WTC11 (cell line): Measurements from ENCODE around the gene NPDC1.

Experiments used
- CTCF ChIP-seq: fragments of 200-600 bp; IDR thresholded peaks from 2 replicates; pipeline ENCODE4 v1.8.0; 2022; ENCODE audit warnings: antibody characterized with exemption
- ETV6 ChIP-seq: sonication (generic); formaldehyde crosslinking; IDR thresholded peaks from 2 replicates; pipeline ENCODE4 v1.8.1; 2022; ENCODE audit warnings: mild to moderate bottlenecking, missing genetic modification reagents
- OVOL2 ChIP-seq: fragments of 250-450 bp; sonication (Bioruptor Pico); IDR thresholded peaks from 2 replicates; pipeline ENCODE4 v1.9.0; 2021; ENCODE audit warnings: mild to moderate bottlenecking, borderline replicate concordance
- SP1 ChIP-seq: sonication (generic); formaldehyde crosslinking; conservative IDR thresholded peaks from 2 replicates; pipeline ENCODE4 v1.8.1; 2022; ENCODE audit warnings: missing genetic modification reagents
- TEAD4 ChIP-seq: sonication (generic); formaldehyde crosslinking; IDR thresholded peaks from 2 replicates; pipeline ENCODE4 v1.8.0; 2022; ENCODE audit warnings: mild to moderate bottlenecking, missing genetic modification reagents
- ZBTB21 ChIP-seq: sonication (generic); formaldehyde crosslinking; IDR thresholded peaks from 2 replicates; pipeline ENCODE4 v1.8.1; 2023; ENCODE audit warnings: mild to moderate bottlenecking, missing genetic modification reagents, borderline replicate concordance
- ZNF138 ChIP-seq: sonication (generic); formaldehyde crosslinking; conservative IDR thresholded peaks from 2 replicates; pipeline ENCODE4 v1.8.1; 2022; ENCODE audit warnings: mild to moderate bottlenecking, moderate library complexity, missing genetic modification reagents
- TF ChIP-seq, protein P1 (sequence below): sonication (generic); formaldehyde crosslinking; IDR thresholded peaks from 2 replicates; pipeline ENCODE4 v1.8.1; 2023; ENCODE audit warnings: mild to moderate bottlenecking, missing genetic modification reagents, borderline replicate concordance
- TF ChIP-seq, protein P2 (sequence below): sonication (generic); formaldehyde crosslinking; IDR thresholded peaks from 2 replicates; pipeline ENCODE4 v1.8.0; 2022; ENCODE audit warnings: mild to moderate bottlenecking, missing genetic modification reagents
- TF ChIP-seq, protein P3 (sequence below): fragments of 250-450 bp; sonication (Bioruptor Pico); IDR thresholded peaks from 2 replicates; pipeline ENCODE4 v1.8.0; 2021; ENCODE audit warnings: mild to moderate bottlenecking
- TF ChIP-seq, protein P4 (sequence below): sonication (generic); formaldehyde crosslinking; IDR thresholded peaks from 2 replicates; pipeline ENCODE4 v1.8.0; 2023; ENCODE audit warnings: missing genetic modification reagents

GRCh38 chr9:137044502-137045177, 1.3 kb downstream of the NPDC1 start:
- no peak for TF ChIP-seq ZBTB21 (CRISPR knock-in tag)
- TF ChIP-seq TEAD4 (CRISPR knock-in tag) = no peak
- no peak for TF ChIP-seq ZNF138 (CRISPR knock-in tag)
- TF ChIP-seq SP1 = no peak
- no peak for TF ChIP-seq CTCF
- TF ChIP-seq, protein P1, sequence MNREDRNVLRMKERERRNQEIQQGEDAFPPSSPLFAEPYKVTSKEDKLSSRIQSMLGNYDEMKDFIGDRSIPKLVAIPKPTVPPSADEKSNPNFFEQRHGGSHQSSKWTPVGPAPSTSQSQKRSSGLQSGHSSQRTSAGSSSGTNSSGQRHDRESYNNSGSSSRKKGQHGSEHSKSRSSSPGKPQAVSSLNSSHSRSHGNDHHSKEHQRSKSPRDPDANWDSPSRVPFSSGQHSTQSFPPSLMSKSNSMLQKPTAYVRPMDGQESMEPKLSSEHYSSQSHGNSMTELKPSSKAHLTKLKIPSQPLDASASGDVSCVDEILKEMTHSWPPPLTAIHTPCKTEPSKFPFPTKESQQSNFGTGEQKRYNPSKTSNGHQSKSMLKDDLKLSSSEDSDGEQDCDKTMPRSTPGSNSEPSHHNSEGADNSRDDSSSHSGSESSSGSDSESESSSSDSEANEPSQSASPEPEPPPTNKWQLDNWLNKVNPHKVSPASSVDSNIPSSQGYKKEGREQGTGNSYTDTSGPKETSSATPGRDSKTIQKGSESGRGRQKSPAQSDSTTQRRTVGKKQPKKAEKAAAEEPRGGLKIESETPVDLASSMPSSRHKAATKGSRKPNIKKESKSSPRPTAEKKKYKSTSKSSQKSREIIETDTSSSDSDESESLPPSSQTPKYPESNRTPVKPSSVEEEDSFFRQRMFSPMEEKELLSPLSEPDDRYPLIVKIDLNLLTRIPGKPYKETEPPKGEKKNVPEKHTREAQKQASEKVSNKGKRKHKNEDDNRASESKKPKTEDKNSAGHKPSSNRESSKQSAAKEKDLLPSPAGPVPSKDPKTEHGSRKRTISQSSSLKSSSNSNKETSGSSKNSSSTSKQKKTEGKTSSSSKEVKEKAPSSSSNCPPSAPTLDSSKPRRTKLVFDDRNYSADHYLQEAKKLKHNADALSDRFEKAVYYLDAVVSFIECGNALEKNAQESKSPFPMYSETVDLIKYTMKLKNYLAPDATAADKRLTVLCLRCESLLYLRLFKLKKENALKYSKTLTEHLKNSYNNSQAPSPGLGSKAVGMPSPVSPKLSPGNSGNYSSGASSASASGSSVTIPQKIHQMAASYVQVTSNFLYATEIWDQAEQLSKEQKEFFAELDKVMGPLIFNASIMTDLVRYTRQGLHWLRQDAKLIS (CRISPR knock-in tag) = no peak
- no peak for TF ChIP-seq ETV6 (CRISPR knock-in tag)
- TF ChIP-seq, protein P2, sequence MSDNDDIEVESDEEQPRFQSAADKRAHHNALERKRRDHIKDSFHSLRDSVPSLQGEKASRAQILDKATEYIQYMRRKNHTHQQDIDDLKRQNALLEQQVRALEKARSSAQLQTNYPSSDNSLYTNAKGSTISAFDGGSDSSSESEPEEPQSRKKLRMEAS (CRISPR knock-in tag) = no peak
- TF ChIP-seq, protein P3, sequence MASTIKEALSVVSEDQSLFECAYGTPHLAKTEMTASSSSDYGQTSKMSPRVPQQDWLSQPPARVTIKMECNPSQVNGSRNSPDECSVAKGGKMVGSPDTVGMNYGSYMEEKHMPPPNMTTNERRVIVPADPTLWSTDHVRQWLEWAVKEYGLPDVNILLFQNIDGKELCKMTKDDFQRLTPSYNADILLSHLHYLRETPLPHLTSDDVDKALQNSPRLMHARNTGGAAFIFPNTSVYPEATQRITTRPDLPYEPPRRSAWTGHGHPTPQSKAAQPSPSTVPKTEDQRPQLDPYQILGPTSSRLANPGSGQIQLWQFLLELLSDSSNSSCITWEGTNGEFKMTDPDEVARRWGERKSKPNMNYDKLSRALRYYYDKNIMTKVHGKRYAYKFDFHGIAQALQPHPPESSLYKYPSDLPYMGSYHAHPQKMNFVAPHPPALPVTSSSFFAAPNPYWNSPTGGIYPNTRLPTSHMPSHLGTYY (CRISPR knock-in tag) = no peak
- TF ChIP-seq, protein P4, sequence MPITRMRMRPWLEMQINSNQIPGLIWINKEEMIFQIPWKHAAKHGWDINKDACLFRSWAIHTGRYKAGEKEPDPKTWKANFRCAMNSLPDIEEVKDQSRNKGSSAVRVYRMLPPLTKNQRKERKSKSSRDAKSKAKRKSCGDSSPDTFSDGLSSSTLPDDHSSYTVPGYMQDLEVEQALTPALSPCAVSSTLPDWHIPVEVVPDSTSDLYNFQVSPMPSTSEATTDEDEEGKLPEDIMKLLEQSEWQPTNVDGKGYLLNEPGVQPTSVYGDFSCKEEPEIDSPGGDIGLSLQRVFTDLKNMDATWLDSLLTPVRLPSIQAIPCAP = no peak
- TF ChIP-seq OVOL2 (CRISPR knock-in tag) = no peak
